Occipital lobe (tissue), 2 donors: ENCODE results near the gene PPP1R14D. TPM values are rescaled to one million over a fixed set of nuclear protein-coding genes. Genes with fewer than 3 reads are reported as not detected.

Source experiments
- small RNA-seq: library from RNA; depleted of rRNA; stranded (forward); fragments of <200 nt; gene quantifications from one replicate; pipeline ENCODE3, GENCODE V24; 2014
- total RNA-seq: library from RNA; depleted of rRNA; stranded (reverse); fragments of >200 nt; gene quantifications from one replicate; pipeline ENCODE4 v1.2.3, GENCODE V29; 2014

PPP1R14D gene
- total RNA-seq, 1 donor from 2014 or later, result not detected

Small RNA genes within 50 kb of the gene (small RNA-seq; reads per million reads assigned to genes)
- gene AC025166.1, result not detected

Other genes with a start within 250 kb of the PPP1R14D start
- gene KNL1, start 234.5 kb downstream of the PPP1R14D start, total RNA-seq, result 4.7 TPM
- 0.47 TPM for gene RAD51, start 133.5 kb downstream of the PPP1R14D start, total RNA-seq
- gene RMDN3, start 73.5 kb downstream of the PPP1R14D start, total RNA-seq, result 15.0 TPM
- 1.9 TPM for gene GCHFR, start 64.6 kb downstream of the PPP1R14D start, total RNA-seq
- not detected for gene C15orf62, start 58.7 kb downstream of the PPP1R14D start, total RNA-seq
- 21.8 TPM for gene ZFYVE19, start 21.6 kb downstream of the PPP1R14D start, total RNA-seq
- gene DNAJC17, start 21.2 kb downstream of the PPP1R14D start, total RNA-seq, result 12.8 TPM
- gene SPINT1, start 15.3 kb upstream of the PPP1R14D start, total RNA-seq, result 5.1 TPM
- 10.8 TPM for gene RHOV, start 45.5 kb upstream of the PPP1R14D start, total RNA-seq
- gene VPS18, start 65.7 kb upstream of the PPP1R14D start, total RNA-seq, result 27.5 TPM
- 4.8 TPM for gene DLL4, start 100.6 kb upstream of the PPP1R14D start, total RNA-seq
- 4.2 TPM for gene CHAC1, start 124.8 kb upstream of the PPP1R14D start, total RNA-seq